ENCODE data around the gene CLDN7.

CLDN7 gene

GRCh38 chr17:7218166-7218565 is 44.1 kb downstream of the CLDN7 start:
- no peak for TF ChIP-seq CTCF (conservative IDR thresholded peaks at IDR 0.05; ENCODE audit: low read depth, low read length)
- H3K4me3 ChIP-seq (ENCODE audit: low read depth, low read length), result no peak overlapping the region
- DNase-seq (ENCODE audit: low read depth), result no peak

GRCh38 chr17:7217113-7217987 is 44.9 kb downstream of the CLDN7 start:
- peak overlapping the region; percentile 64 for H3K4me3 ChIP-seq (ENCODE audit: low read depth, low read length)
- DNase-seq (ENCODE audit: low read depth), result peak; percentile 85
- TF ChIP-seq CTCF (conservative IDR thresholded peaks at IDR 0.05; ENCODE audit: low read depth, low read length), result no peak

GRCh38 chr17:7216242-7217112 is 45.8 kb downstream of the CLDN7 start:
- no peak for TF ChIP-seq CTCF (conservative IDR thresholded peaks at IDR 0.05; ENCODE audit: low read depth, low read length)
- DNase-seq (ENCODE audit: low read depth), result no peak
- H3K4me3 ChIP-seq (ENCODE audit: low read depth, low read length), result peak overlapping the region; percentile 64

- DNase-seq (ENCODE audit: low read depth), result no peak
- peak overlapping the region; percentile 64 for H3K4me3 ChIP-seq (ENCODE audit: low read depth, low read length)
- TF ChIP-seq CTCF (conservative IDR thresholded peaks at IDR 0.05; ENCODE audit: low read depth, low read length), result no peak
Measured at GRCh38 chr17:7215652-7216180, 46.6 kb downstream of the CLDN7 start.

GRCh38 chr17:7215136-7215638 is 47.1 kb downstream of the CLDN7 start:
- DNase-seq (ENCODE audit: low read depth), result no peak
- peak overlapping the region; percentile 59 for H3K4me3 ChIP-seq (ENCODE audit: low read depth, low read length)
- TF ChIP-seq CTCF (conservative IDR thresholded peaks at IDR 0.05; ENCODE audit: low read depth, low read length), result no peak

- peak; percentile 99 for DNase-seq (ENCODE audit: low read depth)
- peak overlapping the region; percentile 59 for H3K4me3 ChIP-seq (ENCODE audit: low read depth, low read length)
- peak; percentile 68 for TF ChIP-seq CTCF (conservative IDR thresholded peaks at IDR 0.05; ENCODE audit: low read depth, low read length)
Measured at GRCh38 chr17:7214300-7215135, 47.8 kb downstream of the CLDN7 start.

All from choroid plexus epithelial cell (primary cell).